ENCODE data around the gene LMO2. TPM values are rescaled to one million over a fixed set of nuclear protein-coding genes. Genes with fewer than 3 reads are reported as not detected.
"Not testable (repeated sequence)": the region's sequence is repeated elsewhere in the genome, so short reads cannot be mapped to it uniquely, and the experiment has no call there.

Gene LMO2
- total and polyA plus RNA-seq, 12 donors: 12.4 to 40.8 (median 30.8) TPM

GRCh38 chr11:33920838-33921613 is 29.1 kb upstream of the LMO2 start:
- DNase-seq: no peak
- H3K27me3 ChIP-seq: no peaks in the 10 kb centered on the region
- no peaks in the 10 kb centered on the region for H3K4me1 ChIP-seq (replicated peaks in 1 of 2)
- H3K9me3 ChIP-seq (replicated peaks in 1 of 3): no peaks in the 10 kb centered on the region
- H3K4me3 ChIP-seq: no peak overlapping the region
- no peak overlapping the region for H3K27ac ChIP-seq
- 75 to 86% (median 77%) methylated on average over 8 of the region's 8 CpGs for WGBS, 4 donors
- TF ChIP-seq CTCF (IDR thresholded peaks at IDR 0.05): no peak
- TF ChIP-seq POLR2A (IDR thresholded peaks at IDR 0.05): no peak
- intact Hi-C loops (cut with DNase I): no loop called here
- no peaks in the 10 kb centered on the region for H3K36me3 ChIP-seq (replicated peaks in 1 of 2)

GRCh38 chr11:33919645-33920044 is 27.8 kb upstream of the LMO2 start:
- no peaks in the 10 kb centered on the region for H3K9me3 ChIP-seq (replicated peaks in 1 of 3)
- TF ChIP-seq POLR2A (IDR thresholded peaks at IDR 0.05) (no peak), CTCF (IDR thresholded peaks at IDR 0.05) (no peak)
- intact Hi-C loops (cut with DNase I): no loop called here
- H3K27ac ChIP-seq: no peak overlapping the region
- H3K4me1 ChIP-seq (replicated peaks in 1 of 2): no peaks in the 10 kb centered on the region
- DNase-seq: no peak
- WGBS, 4 donors: 61 to 76% (median 67%) methylated on average over 1 of the region's 1 CpG
- H3K4me3 ChIP-seq: no peak overlapping the region
- H3K36me3 ChIP-seq (replicated peaks in 1 of 2): no peaks in the 10 kb centered on the region
- no peaks in the 10 kb centered on the region for H3K27me3 ChIP-seq

- intact Hi-C loops (cut with DNase I); H3K9me3 ChIP-seq (replicated peaks in 1 of 3); H3K4me1 ChIP-seq (replicated peaks in 1 of 2); H3K36me3 ChIP-seq (replicated peaks in 1 of 2); H3K4me3 ChIP-seq; DNase-seq; H3K27ac ChIP-seq; H3K27me3 ChIP-seq: not testable (repeated sequence)
- 44 to 74% (median 68%) methylated on average over 1 of the region's 1 CpG for WGBS, 4 donors
These were observed 25.5 kb upstream of the LMO2 start for GRCh38 chr11:33917402-33917801.

- H3K4me3 ChIP-seq: no peak overlapping the region
- TF ChIP-seq CTCF (IDR thresholded peaks at IDR 0.05): no peak
- no peaks in the 10 kb centered on the region for H3K27me3 ChIP-seq
- no peak overlapping the region for H3K27ac ChIP-seq
- no peaks in the 10 kb centered on the region for H3K4me1 ChIP-seq (replicated peaks in 1 of 2)
- intact Hi-C loops (cut with DNase I): no loop called here
- H3K36me3 ChIP-seq (replicated peaks in 1 of 2): no peaks in the 10 kb centered on the region
- DNase-seq: no peak
- H3K9me3 ChIP-seq (replicated peaks in 1 of 3): no peaks in the 10 kb centered on the region
These were observed 24.9 kb upstream of the LMO2 start for GRCh38 chr11:33916736-33917135.

GRCh38 chr11:33915526-33915925 is 23.6 kb upstream of the LMO2 start:
- Histone ChIP-seq H3K36me3 (replicated peaks in 1 of 2) (no peaks in the 10 kb centered on the region), H3K4me1 (replicated peaks in 1 of 2) (no peaks in the 10 kb centered on the region)
- 59 to 91% (median 77%) methylated on average over 3 to 5 of the region's 5 CpGs for WGBS, 4 donors

More at GRCh38 chr11:33915526-33915925, 23.6 kb upstream of the LMO2 start:
- no peak overlapping the region for H3K27ac ChIP-seq
- intact Hi-C loops (cut with DNase I): no loop called here
- H3K4me3 ChIP-seq: no peak overlapping the region
- no peaks in the 10 kb centered on the region for H3K27me3 ChIP-seq
- TF ChIP-seq CTCF (IDR thresholded peaks at IDR 0.05) (no peak), POLR2A (IDR thresholded peaks at IDR 0.05) (no peak)
- no peak for DNase-seq
- no peaks in the 10 kb centered on the region for H3K9me3 ChIP-seq (replicated peaks in 1 of 3)
